ENCODE measurements around the gene DLG3. TPM values are rescaled to one million over a fixed set of nuclear protein-coding genes. Genes with fewer than 3 reads are reported as not detected.

DLG3 gene
- total RNA-seq, 2 experiments from 2014 or later, result 18.4 to 27.8 TPM

DNA sequence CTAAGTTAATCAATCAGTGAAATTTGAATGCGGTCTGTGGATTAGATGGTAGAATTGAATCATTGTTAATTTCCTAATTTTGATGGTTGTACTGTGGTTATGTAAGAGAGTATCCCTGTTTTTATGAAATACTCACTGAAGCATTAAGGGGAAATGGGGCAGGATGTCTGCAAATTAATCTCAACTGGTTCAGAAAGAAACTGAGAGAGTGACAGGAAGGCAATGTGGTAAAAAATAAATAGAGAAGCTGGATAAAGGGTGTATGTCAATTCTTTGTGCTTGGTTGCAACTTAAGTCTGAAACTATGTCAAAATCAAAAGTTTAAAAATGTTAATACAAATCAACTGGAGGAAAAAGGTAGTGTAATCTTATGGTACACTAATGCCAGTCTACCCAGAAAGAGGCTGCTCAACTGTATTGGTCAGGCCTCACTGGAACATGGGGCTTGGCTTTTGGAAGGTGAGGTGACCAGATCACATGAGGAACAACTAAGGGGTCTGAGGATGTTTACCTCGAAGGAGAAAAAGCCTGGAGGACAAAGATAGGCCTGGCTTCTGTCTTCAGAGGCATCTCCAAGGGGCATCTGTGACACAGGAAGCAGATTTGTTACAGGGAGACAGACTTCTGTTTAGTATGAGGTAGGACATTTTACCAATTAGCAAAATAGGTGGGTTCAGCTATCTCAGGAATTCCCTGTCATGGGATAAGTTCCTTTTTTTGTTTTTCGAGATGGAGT is 83.1 kb downstream of the DLG3 start:
- POLR2A ChIA-PET, result no interaction called here
- intact Hi-C loops (cut with DNase I, micrococcal nuclease), result no loop called here
- no peak for DNase-seq
- H3K27me3 Mint-ChIP-seq, result no peaks in the 10 kb centered on the region
- no peak overlapping the region for H3K27ac Mint-ChIP-seq
- H3K4me1 Mint-ChIP-seq, result peaks cover 5% of the 10 kb centered on the region
- H3K9me3 Mint-ChIP-seq (ENCODE audit: low read depth), result no peaks in the 10 kb centered on the region
- CTCF ChIA-PET, result no interaction called here
- ATAC-seq, result no peak
- H3K36me3 Mint-ChIP-seq (ENCODE audit: low read depth), result no peaks in the 10 kb centered on the region
- no peak overlapping the region for H3K4me3 Mint-ChIP-seq

- intact Hi-C loops (cut with DNase I, micrococcal nuclease), result no loop called here
- POLR2A ChIA-PET, result no interaction called here
- Mint-ChIP-seq H3K27me3 (peaks cover 10% of the 10 kb centered on the region), H3K4me3 (no peak overlapping the region), H3K36me3 (ENCODE audit: low read depth) (no peaks in the 10 kb centered on the region), H3K27ac (no peak overlapping the region), H3K9me3 (ENCODE audit: low read depth) (no peaks in the 10 kb centered on the region), H3K4me1 (no peaks in the 10 kb centered on the region)
- CTCF ChIA-PET, result no interaction called here
- DNase-seq (no peak), ATAC-seq (no peak)
Measured at GRCh38 chrX:70535198-70535597, 90.6 kb downstream of the DLG3 start.

GRCh38 chrX:70549429-70549828 is 104.8 kb downstream of the DLG3 start:
- no peak overlapping the region for H3K4me3 Mint-ChIP-seq
- no peak overlapping the region for H3K27ac Mint-ChIP-seq
- POLR2A ChIA-PET, result no interaction called here
- H3K9me3 Mint-ChIP-seq (ENCODE audit: low read depth), result no peaks in the 10 kb centered on the region
- intact Hi-C loops (cut with DNase I, micrococcal nuclease), result no loop called here
- CTCF ChIA-PET, result no interaction called here
- peaks cover 10% of the 10 kb centered on the region for H3K4me1 Mint-ChIP-seq
- H3K36me3 Mint-ChIP-seq (ENCODE audit: low read depth), result no peaks in the 10 kb centered on the region
- DNase-seq, result no peak
- peaks cover 2% of the 10 kb centered on the region for H3K27me3 Mint-ChIP-seq
- ATAC-seq, result no peak

DNA sequence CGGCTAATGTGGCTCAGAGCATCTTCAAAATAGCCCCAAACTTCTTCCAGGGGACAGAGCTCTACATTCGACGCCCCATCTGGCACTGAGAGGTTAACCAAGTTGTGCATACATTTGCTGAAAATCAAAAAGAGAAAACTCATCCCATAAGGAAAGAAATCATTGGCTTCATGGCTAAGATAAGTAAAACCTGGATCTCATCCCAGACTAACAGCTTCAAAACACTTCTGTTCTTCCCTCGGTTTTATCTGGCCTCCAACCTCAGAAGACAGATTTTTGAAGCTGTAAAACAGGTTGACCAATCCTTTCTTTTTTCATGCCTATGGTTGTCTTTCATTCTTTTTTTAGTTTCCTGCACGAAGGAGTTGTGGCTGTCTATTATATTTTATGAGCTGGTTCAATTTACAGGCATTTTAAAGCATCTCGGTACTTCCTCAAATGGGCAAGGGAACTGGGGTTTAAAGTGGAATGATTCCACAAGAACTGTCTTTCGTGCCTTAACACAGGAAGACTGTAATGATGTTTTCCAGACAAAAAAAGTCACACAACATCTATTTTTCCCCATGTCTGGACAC is 107.6 kb downstream of the DLG3 start:
- Mint-ChIP-seq H3K9me3 (ENCODE audit: low read depth) (no peaks in the 10 kb centered on the region), H3K27me3 (peaks cover 2% of the 10 kb centered on the region), H3K4me3 (no peak overlapping the region), H3K27ac (no peak overlapping the region), H3K36me3 (ENCODE audit: low read depth) (no peaks in the 10 kb centered on the region), H3K4me1 (peaks cover 10% of the 10 kb centered on the region)
- ATAC-seq, result no peak
- intact Hi-C loops (cut with DNase I, micrococcal nuclease), result loop anchor here in 1 of 2 experiments (5.0 kb wide), 1 partner anchor 40 kb away; no protein-coding TSS in a partner anchor
- POLR2A ChIA-PET, result no interaction called here
- CTCF ChIA-PET, result no interaction called here
- DNase-seq, result no peak

DNA sequence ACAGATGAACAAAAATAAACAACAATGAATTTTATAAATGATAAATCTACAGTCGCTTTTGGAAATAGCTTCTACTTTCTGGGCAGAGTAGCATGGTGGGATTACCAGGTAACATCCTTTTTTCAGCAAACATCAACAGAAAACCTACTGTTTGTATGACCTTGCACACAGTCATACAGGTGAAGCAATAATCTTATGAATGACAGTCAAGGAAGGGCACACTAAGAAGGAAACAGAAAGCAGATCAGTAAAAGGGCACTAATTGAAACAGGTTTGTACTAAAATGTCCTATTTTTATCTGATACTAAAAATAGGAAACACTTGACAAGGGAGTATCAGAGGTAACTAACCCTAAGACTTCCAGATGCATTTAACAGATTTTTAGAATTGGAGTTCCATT is 108.9 kb downstream of the DLG3 start:
- H3K9me3 Mint-ChIP-seq (ENCODE audit: low read depth), result no peaks in the 10 kb centered on the region
- ChIA-PET POLR2A (no interaction called here), CTCF (no interaction called here)
- H3K4me1 Mint-ChIP-seq, result peaks cover 10% of the 10 kb centered on the region
- intact Hi-C loops (cut with DNase I, micrococcal nuclease), result loop anchor here in 1 of 2 experiments (1.0 to 5.0 kb wide), 2 partner anchors 39 to 97 kb away; no protein-coding TSS in a partner anchor
- H3K27ac Mint-ChIP-seq, result peak overlapping the region; percentile 6
- H3K4me3 Mint-ChIP-seq, result no peak overlapping the region
- H3K36me3 Mint-ChIP-seq (ENCODE audit: low read depth), result no peaks in the 10 kb centered on the region
- DNase-seq (no peak), ATAC-seq (peak; percentile 76)
- H3K27me3 Mint-ChIP-seq, result peaks cover 2% of the 10 kb centered on the region

- H3K27me3 Mint-ChIP-seq, result peaks cover 2% of the 10 kb centered on the region
- peak overlapping the region; percentile 6 for H3K27ac Mint-ChIP-seq
- ChIA-PET CTCF (no interaction called here), POLR2A (no interaction called here)
- no peaks in the 10 kb centered on the region for H3K9me3 Mint-ChIP-seq (ENCODE audit: low read depth)
- ATAC-seq (no peak), DNase-seq (no peak)
- intact Hi-C loops (cut with DNase I, micrococcal nuclease), result loop anchor here (1.0 to 5.0 kb wide), 3 partner anchors 38 to 102 kb away; no protein-coding TSS in a partner anchor
- peaks cover 10% of the 10 kb centered on the region for H3K4me1 Mint-ChIP-seq
- H3K4me3 Mint-ChIP-seq, result no peak overlapping the region
- no peaks in the 10 kb centered on the region for H3K36me3 Mint-ChIP-seq (ENCODE audit: low read depth)
Measured at GRCh38 chrX:70554081-70554480, 109.4 kb downstream of the DLG3 start.

DNA sequence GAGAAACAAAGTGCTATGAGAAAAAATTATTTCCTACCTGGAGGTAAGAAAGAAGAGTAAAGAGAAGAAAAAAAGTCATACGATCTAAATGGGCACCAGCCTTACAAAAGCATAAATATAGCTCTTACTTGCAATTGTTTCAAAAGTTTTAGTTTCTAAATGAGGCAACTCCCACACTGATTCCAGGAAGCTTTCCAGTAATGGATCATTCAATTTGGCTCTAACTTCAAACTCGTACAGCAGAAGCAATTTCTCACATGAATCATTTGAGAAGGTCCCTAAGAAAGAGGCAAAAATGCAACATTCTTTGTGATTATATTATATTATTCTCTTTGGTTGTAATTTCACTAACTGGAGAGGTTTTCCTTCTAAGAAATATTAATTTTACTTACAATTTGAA is 109.9 kb downstream of the DLG3 start:
- Mint-ChIP-seq H3K4me3 (no peak overlapping the region), H3K27ac (no peak overlapping the region), H3K9me3 (ENCODE audit: low read depth) (no peaks in the 10 kb centered on the region), H3K4me1 (peaks cover 10% of the 10 kb centered on the region), H3K27me3 (peaks cover 2% of the 10 kb centered on the region), H3K36me3 (ENCODE audit: low read depth) (no peaks in the 10 kb centered on the region)
- intact Hi-C loops (cut with DNase I, micrococcal nuclease), result loop anchor here (1.0 to 5.0 kb wide), 3 partner anchors 38 to 102 kb away; no protein-coding TSS in a partner anchor
- DNase-seq (no peak), ATAC-seq (no peak)
- ChIA-PET POLR2A (no interaction called here), CTCF (no interaction called here)

GRCh38 chrX:70554948-70555347 is 110.3 kb downstream of the DLG3 start:
- intact Hi-C loops (cut with DNase I, micrococcal nuclease), result loop anchor here (1.0 to 5.0 kb wide), 3 partner anchors 37 to 103 kb away; no protein-coding TSS in a partner anchor
- DNase-seq (no peak), ATAC-seq (no peak)
- H3K4me1 Mint-ChIP-seq, result peaks cover 10% of the 10 kb centered on the region
- POLR2A ChIA-PET, result no interaction called here
- CTCF ChIA-PET, result interaction anchor here (0.6 kb wide), 1 partner anchor 361 kb away, joined by 4 read pairs; no protein-coding TSS in a partner anchor
- no peaks in the 10 kb centered on the region for H3K36me3 Mint-ChIP-seq (ENCODE audit: low read depth)
- H3K4me3 Mint-ChIP-seq, result no peak overlapping the region
- no peaks in the 10 kb centered on the region for H3K9me3 Mint-ChIP-seq (ENCODE audit: low read depth)
- H3K27me3 Mint-ChIP-seq, result peaks cover 2% of the 10 kb centered on the region
- H3K27ac Mint-ChIP-seq, result no peak overlapping the region

Other genes with a start within 250 kb of the DLG3 start
- not detected for gene AWAT1, start 210.2 kb upstream of the DLG3 start, total RNA-seq
- under 1 TPM; 0.11 to 0.23 TPM for gene P2RY4, start 184.6 kb upstream of the DLG3 start, total RNA-seq
- gene ARR3, start 176.5 kb upstream of the DLG3 start, total RNA-seq, result not detected
- not detected for gene RAB41, start 162.7 kb upstream of the DLG3 start, total RNA-seq
- 10 to 100 TPM; 23.6 to 28.0 TPM for gene PDZD11, start 154.9 kb upstream of the DLG3 start, total RNA-seq
- 10 to 100 TPM; 21.2 to 25.4 TPM for gene KIF4A, start 154.7 kb upstream of the DLG3 start, total RNA-seq
- under 1 TPM in 1 of 2 experiments, not detected in 1; 0.11 TPM for gene GDPD2, start 21.5 kb upstream of the DLG3 start, total RNA-seq